ENCODE results near the gene WLS.

DNA sequence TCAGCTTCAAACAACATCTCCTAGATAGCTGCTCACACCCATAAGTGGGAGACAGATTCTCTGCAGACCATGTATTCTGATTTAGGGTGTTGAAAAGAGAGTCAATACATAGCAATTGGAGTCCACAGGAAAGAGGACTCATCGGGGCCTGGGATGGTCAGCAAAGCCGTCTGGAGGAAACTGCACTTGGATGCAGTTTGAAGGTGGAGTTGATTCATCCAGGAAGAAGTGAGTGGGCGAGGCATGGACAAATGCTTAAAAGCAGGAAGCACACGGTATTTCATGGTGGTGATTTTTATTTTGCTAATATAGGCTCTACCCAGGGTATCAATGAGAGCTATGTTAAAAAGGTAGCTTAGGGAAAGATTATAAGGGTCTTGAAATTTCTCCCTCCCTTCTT, 145.1 kb downstream of the WLS start:
- TF ChIP-seq POLR2A (IDR thresholded peaks at IDR 0.05) (no peak), EP300 (IDR thresholded peaks at IDR 0.05) (no peak)
- TF ChIP-seq, protein P1, sequence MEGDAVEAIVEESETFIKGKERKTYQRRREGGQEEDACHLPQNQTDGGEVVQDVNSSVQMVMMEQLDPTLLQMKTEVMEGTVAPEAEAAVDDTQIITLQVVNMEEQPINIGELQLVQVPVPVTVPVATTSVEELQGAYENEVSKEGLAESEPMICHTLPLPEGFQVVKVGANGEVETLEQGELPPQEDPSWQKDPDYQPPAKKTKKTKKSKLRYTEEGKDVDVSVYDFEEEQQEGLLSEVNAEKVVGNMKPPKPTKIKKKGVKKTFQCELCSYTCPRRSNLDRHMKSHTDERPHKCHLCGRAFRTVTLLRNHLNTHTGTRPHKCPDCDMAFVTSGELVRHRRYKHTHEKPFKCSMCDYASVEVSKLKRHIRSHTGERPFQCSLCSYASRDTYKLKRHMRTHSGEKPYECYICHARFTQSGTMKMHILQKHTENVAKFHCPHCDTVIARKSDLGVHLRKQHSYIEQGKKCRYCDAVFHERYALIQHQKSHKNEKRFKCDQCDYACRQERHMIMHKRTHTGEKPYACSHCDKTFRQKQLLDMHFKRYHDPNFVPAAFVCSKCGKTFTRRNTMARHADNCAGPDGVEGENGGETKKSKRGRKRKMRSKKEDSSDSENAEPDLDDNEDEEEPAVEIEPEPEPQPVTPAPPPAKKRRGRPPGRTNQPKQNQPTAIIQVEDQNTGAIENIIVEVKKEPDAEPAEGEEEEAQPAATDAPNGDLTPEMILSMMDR (IDR thresholded peaks at IDR 0.05): no peak

Data from ovary (tissue), 3 donors.